Large intestine (tissue), 12 donors: ENCODE measurements around the gene RASSF6. TPM values are rescaled to one million over a fixed set of nuclear protein-coding genes. Genes with fewer than 3 reads are reported as not detected.
A peak's percentile ranks its signal among the peaks of the same experiment; 100 is the strongest.
"Not testable (repeated sequence)": the region's sequence is repeated elsewhere in the genome, so short reads cannot be mapped to it uniquely, and the experiment has no call there.

Experiments used
- DNase-seq, 2 donors: peaks; one replicate each; pipeline versions ENCODE4 v3.0.0 to v3.0.0-alpha.2; 2013
- H3K27ac ChIP-seq: one replicate; pipeline ENCODE4 v1.5.1; 2013; ENCODE audit warnings: low read length
- H3K27me3 ChIP-seq: 2 replicates; pipeline ENCODE4 v1.6.1; 2013; ENCODE audit warnings: low read length; ENCODE audit not compliant: control insufficient read depth, insufficient read depth
- H3K36me3 ChIP-seq: 2 replicates; pipeline ENCODE4 v1.6.1; 2013; ENCODE audit warnings: low read length; ENCODE audit not compliant: control insufficient read depth, insufficient read depth
- H3K4me1 ChIP-seq: one replicate; pipeline ENCODE4 v1.6.1; 2013; ENCODE audit warnings: low read length; ENCODE audit not compliant: control insufficient read depth, insufficient read depth
- H3K4me3 ChIP-seq: one replicate; pipeline ENCODE4 v1.5.1; 2013; ENCODE audit warnings: low read length
- H3K9me3 ChIP-seq: one replicate; pipeline ENCODE4 v1.6.1; 2013; ENCODE audit warnings: mild to moderate bottlenecking, low read depth, low read length, moderate library complexity; ENCODE audit not compliant: control insufficient read depth
- WGBS: methylation state at CpG from one replicate; pipeline ENCODE4 v1.1.5; 2013; ENCODE audit warnings: low lambda C conversion rate; ENCODE audit not compliant: insufficient coverage; 5-methylcytosine and 5-hydroxymethylcytosine counted together
- long read RNA-seq, 11 donors: transcript quantifications; one replicate each; lab custom pipeline, GENCODE V29; 2026
- polyA plus RNA-seq: library from polyadenylated mRNA; unstranded; fragments of 120-200 nt; gene quantifications from one replicate; pipeline ENCODE4 v1.2.1, GENCODE V29; 2013

RASSF6 gene
- 17.4 TPM for polyA plus RNA-seq
- long read RNA-seq, donor 1, result 0 reads
- long read RNA-seq, donor 2, full-length matches to known transcripts, result 8 of 8 reads
- long read RNA-seq, donor 2, partial matches to known transcripts, result 0 of 8 reads
- long read RNA-seq, donor 2, other reads (novel, unspliced or antisense), result 0 of 8 reads
- long read RNA-seq, donor 3, full-length matches to known transcripts, result 9 of 9 reads
- long read RNA-seq, donor 3, partial matches to known transcripts, result 0 of 9 reads
- long read RNA-seq, donor 3, other reads (novel, unspliced or antisense), result 0 of 9 reads
- long read RNA-seq, donor 4, result 0 reads
- long read RNA-seq, donor 5, full-length matches to known transcripts, result 1 of 1 reads
- long read RNA-seq, donor 5, partial matches to known transcripts, result 0 of 1 reads
- long read RNA-seq, donor 5, other reads (novel, unspliced or antisense), result 0 of 1 reads
- long read RNA-seq, donor 6, full-length matches to known transcripts, result 3 of 3 reads
- long read RNA-seq, donor 6, partial matches to known transcripts, result 0 of 3 reads
- long read RNA-seq, donor 6, other reads (novel, unspliced or antisense), result 0 of 3 reads
- long read RNA-seq, donor 7, full-length matches to known transcripts, result 4 of 4 reads
- long read RNA-seq, donor 7, partial matches to known transcripts, result 0 of 4 reads
- long read RNA-seq, donor 7, other reads (novel, unspliced or antisense), result 0 of 4 reads
- long read RNA-seq, donor 8, full-length matches to known transcripts, result 6 of 6 reads
- long read RNA-seq, donor 8, partial matches to known transcripts, result 0 of 6 reads
- long read RNA-seq, donor 8, other reads (novel, unspliced or antisense), result 0 of 6 reads
- long read RNA-seq, donor 9, full-length matches to known transcripts, result 1 of 1 reads
- long read RNA-seq, donor 9, partial matches to known transcripts, result 0 of 1 reads
- long read RNA-seq, donor 9, other reads (novel, unspliced or antisense), result 0 of 1 reads
- long read RNA-seq, donor 10, full-length matches to known transcripts, result 12 of 12 reads
- long read RNA-seq, donor 10, partial matches to known transcripts, result 0 of 12 reads
- long read RNA-seq, donor 10, other reads (novel, unspliced or antisense), result 0 of 12 reads
- long read RNA-seq, donor 11, full-length matches to known transcripts, result 6 of 6 reads
- long read RNA-seq, donor 11, partial matches to known transcripts, result 0 of 6 reads
- long read RNA-seq, donor 11, other reads (novel, unspliced or antisense), result 0 of 6 reads

DNA sequence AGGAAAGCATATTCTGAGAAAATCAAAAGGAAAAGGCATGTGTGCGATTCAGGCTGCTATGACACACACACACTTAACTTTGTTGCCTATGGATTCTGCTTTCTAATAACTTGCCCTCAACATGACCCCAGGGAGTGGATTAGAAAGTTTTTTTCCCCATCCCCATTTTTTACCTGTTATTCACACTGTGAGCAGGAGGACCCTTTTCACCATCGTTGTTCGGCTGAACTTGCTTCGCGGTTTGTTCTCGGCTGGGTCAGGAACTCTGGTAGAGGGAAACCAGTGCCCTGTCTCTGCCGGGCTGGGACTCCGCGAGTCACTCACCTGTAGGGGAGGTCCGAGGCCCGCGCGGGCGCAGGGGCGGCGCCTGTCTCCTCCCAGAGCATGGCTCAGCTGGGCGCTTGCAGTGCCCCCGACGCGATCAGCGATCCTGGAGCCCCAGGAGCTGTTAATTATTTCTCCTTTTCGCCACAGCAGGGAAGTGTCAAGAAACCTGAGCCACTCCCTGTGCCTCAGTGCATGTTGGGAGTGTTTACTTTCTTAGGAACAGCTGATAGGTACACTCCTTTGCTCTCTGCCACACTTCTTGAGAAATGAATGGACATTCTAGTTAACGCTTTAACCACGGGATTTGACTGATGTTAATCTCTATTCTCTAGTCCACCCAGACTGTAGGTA is at the start of gene RASSF6:
TSS of gene RASSF6 (minus strand) at position 322 of the 678 bp plus-strand sequence. CDS start 8,641 bp downstream, outside the sequence.
- H3K4me1 ChIP-seq, result peaks cover 3% of the 10 kb centered on the region
- no peaks in the 10 kb centered on the region for H3K9me3 ChIP-seq
- H3K4me3 ChIP-seq, result peak within 1 kb of the TSS; percentile 58
- DNase-seq, result peak; percentile 95 to 98
- H3K27me3 ChIP-seq, result no peaks in the 10 kb centered on the region
- no CpG with 5 or more reads among the region's 24 CpGs for WGBS
- H3K36me3 ChIP-seq, result no peaks in the 10 kb centered on the region
- H3K27ac ChIP-seq, result peak within 1 kb of the TSS; percentile 94

GRCh38 chr4:73669410-73670183 is 49.4 kb upstream of the RASSF6 start:
- H3K36me3 ChIP-seq, result no peaks in the 10 kb centered on the region
- 96% methylated on average over 4 of the region's 15 CpGs for WGBS
- H3K27me3 ChIP-seq, result no peaks in the 10 kb centered on the region
- H3K9me3 ChIP-seq, result no peaks in the 10 kb centered on the region
- no peak for DNase-seq
- no peaks in the 10 kb centered on the region for H3K4me1 ChIP-seq
- no peak overlapping the region for H3K4me3 ChIP-seq
- no peak overlapping the region for H3K27ac ChIP-seq

DNA sequence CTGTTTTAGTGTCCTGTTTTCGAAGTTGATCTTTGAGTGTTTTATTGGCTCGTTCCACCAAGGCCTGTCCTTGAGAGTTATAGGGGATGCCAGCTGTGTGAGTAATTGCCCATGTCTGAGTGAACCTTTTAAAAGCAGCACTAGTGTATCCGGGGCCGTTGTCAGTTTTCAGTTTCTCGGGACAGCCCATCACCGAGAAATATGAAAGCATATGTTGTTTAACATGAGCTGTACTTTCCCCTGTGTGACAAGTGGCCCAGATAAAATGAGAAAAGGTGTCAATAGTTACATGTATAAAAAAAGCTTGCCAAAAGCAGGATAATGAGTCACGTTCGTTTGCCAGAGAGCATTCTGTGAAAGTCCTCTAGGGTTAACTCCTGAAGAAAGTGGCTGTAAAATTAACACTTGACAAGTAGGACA is 48.6 kb upstream of the RASSF6 start:
- Histone ChIP-seq H3K9me3 (no peaks in the 10 kb centered on the region), H3K27me3 (no peaks in the 10 kb centered on the region), H3K4me1 (no peaks in the 10 kb centered on the region), H3K27ac (no peak overlapping the region), H3K4me3 (no peak overlapping the region), H3K36me3 (no peaks in the 10 kb centered on the region)
- WGBS, result no CpG with 5 or more reads among the region's 8 CpGs
- no peak for DNase-seq

DNA sequence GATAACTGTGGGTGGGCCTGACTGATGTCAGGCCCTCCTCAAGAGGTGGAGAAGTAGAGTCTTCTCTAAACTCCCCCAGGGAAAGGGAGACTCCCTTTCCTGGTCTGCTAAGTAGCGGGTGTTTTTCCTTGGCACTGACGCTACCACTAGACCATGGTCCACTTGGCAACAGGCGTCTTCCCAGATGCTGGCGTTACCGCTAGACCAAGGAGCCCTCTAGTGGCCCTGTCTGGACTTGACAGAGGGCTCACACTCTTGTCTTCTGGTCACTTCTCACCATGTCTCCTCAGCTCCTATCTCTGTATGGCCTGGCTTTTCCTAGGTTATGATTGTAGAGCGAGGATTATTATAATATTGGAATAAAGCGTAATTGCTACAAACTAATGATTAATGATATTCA is 45.7 kb upstream of the RASSF6 start:
- H3K9me3 ChIP-seq, H3K36me3 ChIP-seq, H3K27ac ChIP-seq, H3K4me3 ChIP-seq, DNase-seq, H3K4me1 ChIP-seq, H3K27me3 ChIP-seq: not testable (repeated sequence)
- WGBS, result 93% methylated on average over 2 of the region's 7 CpGs

- DNase-seq, result no peak
- H3K36me3 ChIP-seq, result no peaks in the 10 kb centered on the region
- WGBS, result no CpG with 5 or more reads among the region's 1 CpG
Measured at GRCh38 chr4:73664470-73664869, 44.2 kb upstream of the RASSF6 start.

DNA sequence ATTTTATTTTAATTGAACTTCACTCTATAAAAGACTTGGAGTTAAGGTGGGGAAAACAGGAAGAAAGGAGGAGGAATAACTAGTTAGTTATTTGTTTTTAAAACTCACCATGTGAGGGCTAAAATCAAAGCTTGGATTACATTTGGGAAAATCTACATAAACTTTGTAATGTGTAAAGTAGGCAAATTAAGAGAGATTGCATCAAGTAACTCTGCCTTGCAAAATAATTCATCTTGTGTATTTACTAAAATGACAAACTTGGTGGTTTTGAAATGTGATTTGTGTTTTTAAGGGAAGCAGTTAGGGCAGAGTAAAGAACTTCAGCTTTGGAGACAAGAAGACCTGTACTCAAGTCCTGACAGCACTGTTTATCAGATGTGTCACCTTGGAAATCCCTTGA is 43.3 kb upstream of the RASSF6 start:
- H3K27me3 ChIP-seq, result no peaks in the 10 kb centered on the region
- no peaks in the 10 kb centered on the region for H3K4me1 ChIP-seq
- H3K4me3 ChIP-seq, result no peak overlapping the region
- no peaks in the 10 kb centered on the region for H3K36me3 ChIP-seq
- no peaks in the 10 kb centered on the region for H3K9me3 ChIP-seq
- DNase-seq, result no peak
- no peak overlapping the region for H3K27ac ChIP-seq

More at GRCh38 chr4:73664470-73664869, 44.2 kb upstream of the RASSF6 start:
- H3K27me3 ChIP-seq, result no peaks in the 10 kb centered on the region
- no peaks in the 10 kb centered on the region for H3K9me3 ChIP-seq
- H3K27ac ChIP-seq, result no peak overlapping the region
- H3K4me1 ChIP-seq, result no peaks in the 10 kb centered on the region
- no peak overlapping the region for H3K4me3 ChIP-seq

DNA sequence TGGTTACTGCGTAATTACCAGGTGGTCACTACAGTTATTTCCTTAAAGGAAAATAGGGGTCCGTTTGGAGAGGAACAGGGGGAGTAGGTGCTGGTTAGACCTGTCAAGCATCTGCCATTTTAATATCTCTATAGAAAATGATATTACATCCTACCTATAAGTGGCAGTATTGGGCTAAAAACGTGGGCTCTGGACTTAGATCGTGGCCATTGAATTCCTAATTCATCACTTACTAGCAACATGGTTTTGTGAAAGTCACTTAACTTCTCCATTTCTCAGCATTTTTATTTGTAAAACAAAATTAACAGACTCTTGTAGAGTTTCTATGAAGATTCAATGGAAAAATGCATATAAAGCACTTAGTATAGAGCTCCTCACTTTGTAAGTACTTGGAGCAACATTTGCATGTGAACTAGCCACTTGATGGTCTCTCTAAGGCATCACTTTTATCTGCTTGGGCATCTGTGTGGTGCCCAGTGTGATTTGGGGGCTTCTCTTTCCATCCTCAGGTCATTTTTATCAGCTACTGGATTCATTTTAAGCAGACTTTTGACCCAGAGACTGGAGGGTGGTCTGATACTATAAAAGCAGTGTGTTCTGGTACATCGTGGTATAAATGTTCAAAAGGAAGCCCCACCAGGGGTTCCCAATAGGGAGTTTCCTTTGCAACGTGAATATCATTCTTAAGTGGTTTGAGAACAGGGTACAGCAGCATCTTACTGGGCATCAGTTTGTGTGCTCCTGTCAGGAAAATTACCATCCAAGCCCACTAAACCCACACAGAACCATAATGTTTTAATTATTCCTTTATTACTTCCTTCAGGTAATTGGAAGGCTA is 42.7 kb upstream of the RASSF6 start:
- Histone ChIP-seq H3K36me3 (no peaks in the 10 kb centered on the region), H3K9me3 (no peaks in the 10 kb centered on the region), H3K4me3 (no peak overlapping the region), H3K4me1 (no peaks in the 10 kb centered on the region), H3K27me3 (no peaks in the 10 kb centered on the region), H3K27ac (no peak overlapping the region)
- DNase-seq, result peak in 1 of 2 donors; percentile 12
- no CpG with 5 or more reads among the region's 6 CpGs for WGBS

- Histone ChIP-seq H3K4me3 (no peak overlapping the region), H3K27ac (no peak overlapping the region), H3K9me3 (no peaks in the 10 kb centered on the region), H3K36me3 (no peaks in the 10 kb centered on the region), H3K27me3 (no peaks in the 10 kb centered on the region), H3K4me1 (no peaks in the 10 kb centered on the region)
- DNase-seq, result no peak
- 71% methylated on average over 1 of the region's 2 CpGs for WGBS
Measured at GRCh38 chr4:73661646-73662119, 41.4 kb upstream of the RASSF6 start.

- Histone ChIP-seq H3K36me3 (no peaks in the 10 kb centered on the region), H3K4me3 (no peak overlapping the region), H3K27me3 (no peaks in the 10 kb centered on the region), H3K27ac (no peak overlapping the region), H3K9me3 (no peaks in the 10 kb centered on the region), H3K4me1 (no peaks in the 10 kb centered on the region)
- WGBS, result no CpG with 5 or more reads among the region's 3 CpGs
- no peak for DNase-seq
Measured at GRCh38 chr4:73660808-73661207, 40.6 kb upstream of the RASSF6 start.
